ENCODE measurements around the gene KIT.

KIT gene

DNA sequence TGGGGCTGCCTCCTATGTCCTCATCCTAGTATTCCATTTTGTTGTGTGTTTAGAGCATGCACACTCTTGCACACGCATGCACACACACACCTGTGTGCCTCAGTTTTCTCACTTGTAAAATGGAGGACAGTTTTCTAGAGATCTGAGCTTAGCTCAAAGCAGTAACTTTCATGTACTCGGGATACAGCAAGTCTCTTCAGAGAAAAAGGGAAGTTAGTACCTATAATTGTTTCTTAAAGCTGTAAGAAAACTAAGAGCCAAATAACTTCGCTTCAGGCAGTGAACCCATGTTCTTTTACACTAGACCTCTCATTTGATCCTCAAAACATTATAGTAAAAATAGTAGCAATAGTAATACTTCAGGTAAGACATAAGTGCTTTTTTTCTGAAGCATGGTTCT is 49.6 kb downstream of the KIT start:
- DNase-seq (ENCODE audit: low spot score): no peak

DNA sequence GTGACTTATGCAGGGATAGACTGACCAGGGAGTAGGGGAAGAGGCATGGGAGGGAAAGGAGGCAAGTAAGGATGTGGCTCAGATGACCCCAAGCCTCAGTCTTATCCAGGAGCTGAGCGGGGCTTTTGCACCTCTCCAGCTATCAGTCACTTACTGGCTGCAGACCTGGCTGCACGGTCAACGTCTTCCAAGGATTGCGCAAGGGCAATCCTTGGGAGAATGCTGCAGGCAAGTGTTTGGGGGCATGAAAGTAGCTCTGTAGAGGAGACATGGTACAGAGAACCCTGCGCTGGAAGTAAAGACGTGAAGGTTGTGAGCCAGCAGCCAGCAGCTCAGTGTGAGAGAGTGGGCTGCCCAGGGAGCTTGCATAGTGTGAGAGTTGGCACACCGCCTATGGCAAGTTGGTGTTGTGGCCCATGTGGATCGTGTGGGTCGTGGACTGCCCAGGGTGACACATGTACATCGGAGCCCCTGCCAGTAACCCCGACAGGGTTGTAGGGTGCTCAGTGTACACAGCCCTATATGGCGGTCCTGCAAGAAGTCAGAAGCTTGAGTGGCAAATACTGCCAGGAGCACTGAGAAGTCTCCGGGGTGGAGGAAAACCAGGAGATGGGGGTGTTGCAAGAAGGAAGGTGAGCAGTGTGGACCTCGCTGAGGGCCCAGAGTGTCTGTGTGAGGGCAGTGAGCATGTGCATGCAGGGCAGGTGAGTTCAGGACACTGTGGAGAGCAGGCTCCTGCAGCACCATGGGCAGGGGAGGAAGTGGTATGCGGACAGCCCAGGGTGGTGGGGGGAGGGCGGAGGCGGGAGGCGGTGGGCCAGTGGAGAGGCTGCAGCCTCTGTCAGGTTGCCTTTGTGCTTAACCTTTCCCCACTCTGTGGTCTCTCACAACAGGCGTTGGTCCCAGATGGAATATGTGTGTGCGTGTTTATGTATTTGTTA is 50.9 kb downstream of the KIT start:
- no peak for DNase-seq (ENCODE audit: low spot score)

DNA sequence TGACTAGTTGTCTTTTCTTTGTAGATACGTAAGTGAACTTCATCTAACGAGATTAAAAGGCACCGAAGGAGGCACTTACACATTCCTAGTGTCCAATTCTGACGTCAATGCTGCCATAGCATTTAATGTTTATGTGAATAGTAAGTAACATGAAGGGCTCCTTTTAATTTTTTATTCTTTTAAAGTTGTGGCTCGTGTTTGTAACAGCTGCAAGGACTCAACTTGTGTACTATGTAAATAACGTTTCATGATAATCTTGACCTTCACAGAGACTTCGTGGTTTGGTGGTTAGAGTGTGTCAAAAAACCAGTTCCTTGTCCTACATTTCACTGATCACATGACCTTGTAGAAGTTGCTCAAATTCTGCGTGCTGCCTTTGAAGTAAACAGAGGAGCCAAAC is 51.6 kb downstream of the KIT start:
- no peak for DNase-seq (ENCODE audit: low spot score)

DNA sequence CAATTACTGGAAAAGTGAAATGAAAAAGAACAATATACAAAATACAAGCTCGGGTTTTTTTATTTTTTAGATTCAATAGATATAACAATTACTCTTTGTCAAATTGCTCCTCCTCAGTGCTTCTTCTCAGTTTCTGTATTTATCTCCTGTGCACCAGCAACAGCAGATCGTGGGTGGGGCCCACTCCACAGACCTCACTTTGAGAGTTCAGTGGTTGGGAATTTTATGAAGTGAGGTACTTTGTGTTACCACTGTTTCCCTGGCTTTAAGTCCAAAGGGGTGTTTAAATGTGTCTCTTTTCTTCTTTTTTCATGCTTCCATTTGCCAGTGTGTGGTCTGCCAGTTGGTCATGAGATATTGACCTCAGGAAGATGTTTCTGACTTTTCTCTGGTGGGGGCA is 54.4 kb downstream of the KIT start:
- DNase-seq (ENCODE audit: low spot score): no peak

- no peak for DNase-seq (ENCODE audit: low spot score)
Observed at GRCh38 chr4:54714631-54715030, 56.9 kb downstream of the KIT start.

GRCh38 chr4:54716478-54717065 is 58.8 kb downstream of the KIT start:
- DNase-seq (ENCODE audit: low spot score): no peak

GRCh38 chr4:54717694-54718093 is 59.9 kb downstream of the KIT start:
- DNase-seq (ENCODE audit: low spot score): no peak

DNA sequence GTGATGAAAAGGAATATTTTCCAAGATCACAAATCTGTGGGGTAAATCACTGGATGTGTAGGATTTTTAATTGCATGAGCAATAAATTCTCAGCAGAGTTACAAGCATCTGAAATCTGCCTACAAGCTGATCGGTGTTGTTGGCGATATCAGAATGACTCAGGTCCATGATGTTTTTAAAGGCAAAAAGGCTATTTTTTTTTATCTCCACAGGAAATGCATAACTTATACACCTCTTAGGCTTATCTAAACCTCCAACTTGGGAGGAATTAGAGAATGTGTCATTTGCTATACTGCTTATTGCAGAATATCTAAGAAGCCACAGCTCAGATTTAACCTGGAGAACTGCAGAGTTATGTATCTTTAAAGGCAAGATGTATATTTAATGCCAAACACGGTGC is 61.6 kb downstream of the KIT start:
- no peak for DNase-seq (ENCODE audit: low spot score)

GRCh38 chr4:54723220-54723619 is 65.5 kb downstream of the KIT start:
- DNase-seq (ENCODE audit: low spot score): no peak

DNA sequence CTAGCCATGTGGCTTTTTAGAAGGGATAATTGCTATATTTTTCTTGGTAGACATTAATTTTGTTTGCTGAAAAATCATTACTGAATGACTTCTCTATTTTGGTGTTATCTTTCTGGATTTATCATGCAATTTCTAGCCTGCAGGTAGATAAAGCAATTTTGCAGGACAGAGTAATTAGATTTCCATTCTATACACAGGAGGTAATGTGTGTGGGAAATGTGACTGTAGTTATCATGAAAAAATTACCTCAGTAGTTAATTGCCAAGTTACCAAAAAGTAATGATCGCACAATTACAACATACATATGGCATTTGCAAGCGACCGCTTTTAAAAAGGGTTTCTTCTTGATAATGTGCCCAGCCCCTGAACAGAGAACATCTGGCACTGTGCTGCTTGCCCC is 66.1 kb downstream of the KIT start:
- DNase-seq (ENCODE audit: low spot score): no peak

GRCh38 chr4:54726907-54727306 is 69.2 kb downstream of the KIT start:
- DNase-seq (ENCODE audit: low spot score): no peak

GRCh38 chr4:54727346-54727745 is 69.6 kb downstream of the KIT start:
- DNase-seq (ENCODE audit: low spot score): no peak

- no peak for DNase-seq (ENCODE audit: low spot score)
Observed at GRCh38 chr4:54728368-54728767, 70.6 kb downstream of the KIT start.

- no peak for DNase-seq (ENCODE audit: low spot score)
Observed at GRCh38 chr4:54729256-54729655, 71.5 kb downstream of the KIT start.

DNA sequence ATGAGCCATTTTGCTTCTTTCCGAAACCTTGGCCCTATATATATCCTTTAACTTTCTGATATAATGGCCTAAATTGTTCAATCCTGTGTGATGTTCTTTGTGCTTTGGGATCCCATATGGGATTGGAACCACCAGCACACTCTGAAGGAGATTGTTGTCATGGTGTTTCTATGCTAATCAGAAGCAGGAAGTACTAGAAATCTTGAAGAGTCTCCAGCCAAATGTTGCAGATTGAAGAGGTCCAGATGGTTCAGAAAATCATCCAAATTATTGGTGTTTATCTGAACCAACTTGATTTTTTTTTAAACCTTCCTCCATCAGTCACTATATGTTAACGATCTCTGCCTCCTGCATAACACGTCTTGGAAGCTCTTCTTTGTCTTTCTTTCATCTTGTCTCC is 72.8 kb downstream of the KIT start:
- no peak for DNase-seq (ENCODE audit: low spot score)

DNA sequence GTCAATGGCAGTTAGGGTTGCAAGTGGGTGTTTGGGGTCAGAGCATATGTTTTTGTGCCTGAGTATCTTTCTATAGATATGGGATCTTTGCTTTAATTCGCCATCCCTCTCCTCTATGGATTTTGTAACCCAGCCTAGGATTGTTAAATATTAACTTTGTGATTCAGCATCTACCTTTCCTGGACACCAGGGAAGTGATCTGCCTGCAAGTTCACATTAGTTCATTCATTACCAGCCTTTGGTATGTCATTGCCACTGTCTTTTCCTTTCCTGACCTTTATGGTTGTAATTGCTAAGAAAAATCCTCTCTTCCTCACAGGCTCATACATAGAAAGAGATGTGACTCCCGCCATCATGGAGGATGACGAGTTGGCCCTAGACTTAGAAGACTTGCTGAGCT is 73.8 kb downstream of the KIT start:
- DNase-seq (ENCODE audit: low spot score): no peak

- no peak for DNase-seq (ENCODE audit: low spot score)
Observed at GRCh38 chr4:54731976-54732375, 74.2 kb downstream of the KIT start.

DNA sequence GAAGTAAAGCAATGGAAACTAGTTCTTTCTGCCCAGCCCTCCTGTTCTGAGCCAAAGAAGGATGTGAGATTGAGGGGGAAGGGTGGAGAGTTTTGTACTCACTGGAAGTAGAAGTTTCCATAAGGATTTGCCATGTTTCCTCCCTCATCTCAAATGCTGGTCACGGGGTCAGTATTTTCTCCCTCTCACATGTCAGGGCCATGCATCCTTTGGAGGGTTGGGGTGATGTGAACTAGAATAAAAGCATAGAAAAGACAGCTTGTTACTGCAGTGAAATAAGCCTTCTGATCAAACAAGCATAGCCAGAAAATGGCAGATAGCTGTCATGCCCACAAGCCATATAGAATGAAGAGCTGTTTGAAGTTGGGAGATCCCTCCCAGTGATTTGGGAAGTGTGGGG is 79.7 kb downstream of the KIT start:
- DNase-seq (ENCODE audit: low spot score): no peak

DNA sequence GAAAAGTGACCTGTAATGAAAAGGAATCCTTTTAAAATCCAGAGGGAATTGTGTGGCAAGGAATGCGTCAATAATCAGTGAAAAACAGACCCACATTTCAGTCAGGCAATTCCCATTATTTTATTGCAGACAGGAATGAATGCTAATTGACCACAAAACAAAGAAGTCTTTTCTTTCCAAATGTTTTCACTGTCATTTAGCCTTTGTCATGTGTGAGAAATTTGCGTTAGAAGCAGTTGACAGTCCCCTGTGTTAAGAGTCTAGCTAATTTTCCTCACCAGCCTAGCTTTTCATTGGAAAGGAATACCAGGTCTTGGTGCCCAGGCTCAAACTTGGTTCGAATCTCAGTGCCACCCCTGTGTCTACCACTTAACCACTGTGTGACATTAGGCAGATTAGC is 83.4 kb downstream of the KIT start:
- no peak for DNase-seq (ENCODE audit: low spot score)

- no peak for DNase-seq (ENCODE audit: low spot score)
Observed at GRCh38 chr4:54742636-54743399, 85.1 kb downstream of the KIT start.

- no peak for DNase-seq (ENCODE audit: low spot score)
Observed at GRCh38 chr4:54743562-54743961, 85.8 kb downstream of the KIT start.

DNA sequence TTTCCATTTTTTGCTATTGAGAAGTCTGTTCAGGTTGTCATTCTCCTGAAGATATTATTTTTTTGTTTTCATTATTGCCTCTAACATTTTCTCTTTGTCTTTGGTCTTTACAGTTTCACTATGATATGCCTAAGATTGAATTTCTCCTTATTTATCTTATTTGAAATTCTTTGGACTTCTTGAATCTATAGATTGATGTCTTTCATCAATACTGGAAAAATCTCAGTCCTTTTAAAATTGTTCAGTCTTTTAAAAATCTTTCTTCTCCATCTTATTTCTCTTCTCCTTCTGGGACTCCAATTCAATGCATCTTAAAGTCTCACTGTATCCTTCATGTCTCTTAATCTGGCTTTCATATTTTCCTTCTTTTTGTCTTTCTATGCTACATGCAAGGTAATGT is 86.7 kb downstream of the KIT start:
- no peak for DNase-seq (ENCODE audit: low spot score)
